ENCODE results near the gene ZBTB47.
A peak's percentile ranks its signal among the peaks of the same experiment; 100 is the strongest.

ZBTB47 gene

DNA sequence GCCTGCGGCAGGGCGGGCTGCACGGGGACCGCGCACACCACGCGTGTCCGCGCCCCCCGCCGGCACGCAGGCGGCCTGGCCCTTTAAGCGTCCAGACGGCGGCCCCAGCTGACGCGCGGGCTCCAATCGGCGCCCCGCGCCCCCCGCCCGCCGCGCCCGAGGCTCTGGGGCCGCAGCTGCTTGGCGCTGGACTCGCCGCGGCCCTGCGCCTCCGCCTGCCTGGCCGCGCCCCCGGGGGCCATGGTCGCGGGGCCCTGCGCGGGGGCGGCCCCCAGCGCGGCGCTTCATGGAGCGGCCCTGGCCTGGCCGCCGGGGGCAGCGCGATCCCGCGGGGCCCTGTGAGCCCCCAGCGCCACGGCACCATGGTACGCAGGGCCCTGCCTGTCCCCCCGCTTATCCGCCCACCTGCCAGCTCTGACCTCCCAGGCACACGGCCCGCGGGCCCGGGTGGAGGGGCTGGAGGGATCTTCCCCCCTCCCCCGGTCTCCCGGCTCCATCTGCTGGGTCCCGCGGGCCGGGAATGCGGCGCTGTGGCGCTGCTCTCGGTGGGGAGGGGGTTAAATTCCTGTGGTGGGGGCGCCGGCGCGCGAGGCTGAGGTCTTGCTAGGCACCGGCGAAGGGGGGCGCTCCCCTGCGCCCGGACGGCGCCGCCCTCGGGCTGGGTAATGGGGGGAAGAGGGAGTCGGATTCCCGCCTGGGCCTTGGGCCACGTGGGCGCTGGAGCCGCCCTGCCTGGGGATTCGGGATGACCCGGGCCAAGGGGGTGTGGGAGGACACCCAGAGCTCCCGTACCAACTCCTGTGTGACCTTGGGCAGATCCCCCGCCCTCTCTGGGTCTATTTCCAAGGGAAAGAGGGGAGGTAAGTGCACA lies 1.1 kb downstream of the ZBTB47 start:
- Histone ChIP-seq H3K27ac (ENCODE audit: low read length) (no peak overlapping the region), H3K27me3 (ENCODE audit: control insufficient read depth, insufficient read depth, low read length) (no peaks in the 10 kb centered on the region), H3K36me3 (ENCODE audit: control insufficient read depth, low read depth, low read length) (no peaks in the 10 kb centered on the region), H3K9ac (ENCODE audit: low read length) (peak overlapping the region; percentile 49), H3K4me3 (ENCODE audit: low read length) (peak overlapping the region; percentile 57), H3K9me3 (ENCODE audit: control insufficient read depth, low read depth, low read length) (no peaks in the 10 kb centered on the region), H3K4me1 (ENCODE audit: control insufficient read depth, low read depth, low read length) (peaks cover 24% of the 10 kb centered on the region)

DNA sequence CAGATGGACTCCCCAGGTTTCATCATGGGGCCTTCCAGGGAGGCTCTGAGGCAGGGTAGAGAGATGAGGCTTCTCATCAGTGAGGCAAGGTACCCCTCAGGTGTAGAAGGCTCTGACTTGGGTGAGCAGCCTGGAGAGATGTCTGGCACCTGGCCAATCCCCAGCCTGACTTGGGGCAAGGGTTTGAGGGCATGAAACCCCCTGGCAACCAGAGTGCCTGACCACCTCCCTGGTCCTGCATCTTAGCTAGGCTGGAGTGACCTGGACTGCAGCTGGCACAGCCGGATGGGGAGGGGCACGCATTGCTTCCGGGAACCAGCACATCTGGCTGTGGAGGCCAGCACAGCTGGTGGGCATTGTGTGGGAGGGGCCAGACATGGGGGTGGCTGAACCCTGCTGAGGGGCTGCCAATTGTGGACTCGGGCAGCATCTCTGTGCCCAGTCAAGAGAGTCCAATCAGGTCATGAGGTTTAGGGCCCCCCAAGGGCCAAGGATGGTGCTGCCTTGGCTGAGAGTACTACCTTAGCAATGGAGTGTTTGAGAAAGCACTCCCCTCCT lies 1.9 kb downstream of the ZBTB47 start:
- Histone ChIP-seq H3K27me3 (ENCODE audit: control insufficient read depth, insufficient read depth, low read length) (no peaks in the 10 kb centered on the region), H3K9me3 (ENCODE audit: control insufficient read depth, low read depth, low read length) (no peaks in the 10 kb centered on the region), H3K4me1 (ENCODE audit: control insufficient read depth, low read depth, low read length) (peaks cover 24% of the 10 kb centered on the region), H3K9ac (ENCODE audit: low read length) (peak overlapping the region; percentile 49), H3K4me3 (ENCODE audit: low read length) (peak overlapping the region; percentile 49), H3K27ac (ENCODE audit: low read length) (no peak overlapping the region), H3K36me3 (ENCODE audit: control insufficient read depth, low read depth, low read length) (no peaks in the 10 kb centered on the region)

DNA sequence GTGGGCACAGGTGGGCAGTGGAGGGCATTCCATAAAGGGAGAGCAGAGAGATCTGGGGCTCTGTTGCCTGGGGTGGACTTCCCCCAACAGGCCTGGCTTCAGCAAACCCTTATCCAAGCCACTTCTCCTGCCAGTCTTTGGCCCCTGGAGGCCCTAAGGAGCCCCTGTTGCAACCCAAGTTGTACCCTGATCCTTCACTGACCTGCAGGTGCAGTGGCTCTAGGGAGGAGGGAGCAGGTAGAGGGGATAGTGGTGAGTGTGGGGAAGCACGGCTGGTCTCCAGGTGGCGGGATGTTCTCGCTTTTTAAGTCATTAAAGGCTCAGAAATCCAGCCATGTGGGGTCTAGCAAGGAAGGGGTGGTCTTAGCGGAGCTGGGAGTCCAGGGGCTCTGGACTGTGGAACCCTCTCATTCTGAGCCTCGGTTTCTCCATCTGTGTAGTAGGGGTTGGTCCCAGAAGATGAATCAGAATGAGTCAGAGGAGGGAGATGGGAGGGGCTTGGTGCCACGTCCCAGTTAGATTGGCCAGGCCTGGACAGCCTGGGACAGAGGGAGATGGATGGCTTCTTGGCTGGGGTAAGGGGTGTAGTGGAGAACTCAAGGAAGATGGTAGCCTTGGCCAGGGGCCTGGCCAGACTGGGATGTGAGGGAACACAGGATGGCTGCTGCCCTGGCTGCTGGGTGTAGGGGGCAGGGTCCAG lies 2.6 kb downstream of the ZBTB47 start:
- no peaks in the 10 kb centered on the region for H3K9me3 ChIP-seq (ENCODE audit: control insufficient read depth, low read depth, low read length)
- no peaks in the 10 kb centered on the region for H3K27me3 ChIP-seq (ENCODE audit: control insufficient read depth, insufficient read depth, low read length)
- H3K9ac ChIP-seq (ENCODE audit: low read length): no peak overlapping the region
- no peaks in the 10 kb centered on the region for H3K36me3 ChIP-seq (ENCODE audit: control insufficient read depth, low read depth, low read length)
- H3K27ac ChIP-seq (ENCODE audit: low read length): no peak overlapping the region
- H3K4me3 ChIP-seq (ENCODE audit: low read length): no peak overlapping the region
- H3K4me1 ChIP-seq (ENCODE audit: control insufficient read depth, low read depth, low read length): peaks cover 21% of the 10 kb centered on the region

DNA sequence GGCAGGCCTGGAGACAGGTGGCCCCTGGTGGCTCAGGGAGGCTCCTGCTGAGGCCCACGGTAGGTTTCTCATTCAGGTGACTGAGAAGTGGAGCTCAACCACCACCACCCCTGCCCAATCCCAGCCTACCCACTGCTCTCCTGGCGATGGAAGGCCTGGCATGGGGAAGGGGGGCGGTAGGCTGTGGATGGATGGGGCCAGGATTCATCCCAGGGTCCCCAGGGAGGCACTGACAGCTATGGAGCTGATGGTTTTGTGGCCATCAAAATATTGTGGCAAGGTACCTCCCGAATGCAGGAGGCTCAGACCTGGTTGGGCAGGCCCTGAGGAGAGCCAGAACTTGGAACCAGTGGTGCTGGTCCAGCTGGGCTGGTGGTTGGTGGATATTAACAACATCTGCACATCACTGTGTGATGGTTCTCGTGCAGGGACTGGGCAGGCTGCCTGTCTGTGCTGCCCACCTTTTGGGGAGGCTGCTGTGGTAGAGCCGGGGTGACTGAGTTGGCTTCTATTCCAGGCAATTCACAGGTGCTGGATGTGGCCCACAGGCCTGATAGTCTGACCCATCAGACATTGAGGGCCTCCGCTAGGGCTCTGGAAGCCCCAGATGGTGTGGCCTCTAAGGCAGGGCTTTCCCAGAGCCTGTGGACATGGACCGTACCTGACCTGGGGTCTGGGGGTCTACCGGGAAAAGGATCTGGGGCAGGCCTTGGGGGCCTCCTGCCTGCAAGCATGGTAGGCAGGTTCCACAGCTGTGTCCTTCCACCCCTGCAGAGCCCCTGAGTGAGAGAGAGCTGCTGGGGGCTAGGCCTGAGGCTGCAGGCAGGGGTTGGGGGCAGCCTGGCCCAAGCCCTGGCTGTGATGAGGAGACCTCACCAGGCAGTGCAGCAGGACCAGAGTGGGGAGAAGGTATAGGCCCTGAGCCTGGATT lies 3.4 kb downstream of the ZBTB47 start:
- Histone ChIP-seq H3K9me3 (ENCODE audit: control insufficient read depth, low read depth, low read length) (no peaks in the 10 kb centered on the region), H3K27me3 (ENCODE audit: control insufficient read depth, insufficient read depth, low read length) (no peaks in the 10 kb centered on the region), H3K27ac (ENCODE audit: low read length) (no peak overlapping the region), H3K4me1 (ENCODE audit: control insufficient read depth, low read depth, low read length) (peaks cover 13% of the 10 kb centered on the region), H3K9ac (ENCODE audit: low read length) (no peak overlapping the region), H3K36me3 (ENCODE audit: control insufficient read depth, low read depth, low read length) (no peaks in the 10 kb centered on the region), H3K4me3 (ENCODE audit: low read length) (no peak overlapping the region)

DNA sequence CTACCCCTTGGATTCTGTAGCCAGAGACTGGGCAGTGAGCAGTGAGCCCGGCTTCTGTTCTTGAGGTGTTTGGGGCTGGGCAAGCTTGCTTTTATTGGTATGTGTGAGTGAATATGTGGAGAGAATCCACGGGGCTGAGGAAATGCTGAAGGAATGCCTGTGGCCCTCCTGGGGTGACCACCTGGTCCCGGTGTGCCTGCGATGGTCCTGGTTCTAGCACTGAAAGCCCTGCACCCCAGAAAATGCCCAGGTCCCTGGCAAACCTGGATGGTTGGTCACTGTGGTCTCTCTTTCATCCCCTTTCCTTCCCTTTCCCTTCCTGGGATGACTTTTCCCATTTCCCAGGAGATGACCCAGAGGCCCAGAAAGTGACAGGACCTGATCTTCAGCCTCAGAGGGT lies 4.2 kb downstream of the ZBTB47 start:
- Histone ChIP-seq H3K4me3 (ENCODE audit: low read length) (no peak overlapping the region), H3K9me3 (ENCODE audit: control insufficient read depth, low read depth, low read length) (no peaks in the 10 kb centered on the region), H3K9ac (ENCODE audit: low read length) (no peak overlapping the region), H3K4me1 (ENCODE audit: control insufficient read depth, low read depth, low read length) (peaks cover 13% of the 10 kb centered on the region), H3K36me3 (ENCODE audit: control insufficient read depth, low read depth, low read length) (no peaks in the 10 kb centered on the region), H3K27me3 (ENCODE audit: control insufficient read depth, insufficient read depth, low read length) (no peaks in the 10 kb centered on the region), H3K27ac (ENCODE audit: low read length) (no peak overlapping the region)

DNA sequence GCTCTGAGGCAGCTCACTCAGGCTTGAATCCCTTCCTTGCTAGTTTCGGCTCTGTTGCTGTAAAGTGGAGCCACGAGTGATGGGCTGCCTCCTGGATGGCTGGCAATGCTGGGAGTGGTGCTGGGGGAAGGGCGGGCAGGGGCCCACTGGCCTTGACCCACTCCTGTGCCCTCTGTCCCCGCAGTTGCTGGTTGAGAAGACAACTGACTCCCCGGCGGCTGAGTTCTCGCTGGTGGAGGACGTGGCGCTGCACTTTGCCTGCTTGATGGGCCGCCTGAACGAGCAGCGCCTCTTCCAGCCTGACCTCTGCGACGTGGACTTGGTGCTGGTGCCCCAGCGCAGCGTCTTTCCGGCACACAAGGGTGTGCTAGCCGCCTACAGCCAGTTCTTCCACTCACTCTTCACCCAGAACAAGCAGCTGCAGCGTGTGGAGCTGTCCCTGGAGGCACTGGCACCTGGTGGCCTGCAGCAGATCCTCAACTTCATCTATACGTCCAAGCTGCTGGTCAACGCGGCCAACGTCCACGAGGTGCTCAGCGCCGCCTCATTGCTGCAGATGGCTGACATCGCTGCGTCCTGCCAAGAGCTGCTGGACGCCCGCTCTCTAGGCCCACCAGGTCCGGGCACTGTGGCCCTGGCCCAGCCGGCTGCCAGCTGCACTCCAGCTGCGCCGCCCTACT lies 4.7 kb downstream of the ZBTB47 start:
- H3K9me3 ChIP-seq (ENCODE audit: control insufficient read depth, low read depth, low read length): no peaks in the 10 kb centered on the region
- peaks cover 9% of the 10 kb centered on the region for H3K4me1 ChIP-seq (ENCODE audit: control insufficient read depth, low read depth, low read length)
- H3K9ac ChIP-seq (ENCODE audit: low read length): no peak overlapping the region
- H3K27me3 ChIP-seq (ENCODE audit: control insufficient read depth, insufficient read depth, low read length): no peaks in the 10 kb centered on the region
- H3K27ac ChIP-seq (ENCODE audit: low read length): no peak overlapping the region
- no peak overlapping the region for H3K4me3 ChIP-seq (ENCODE audit: low read length)
- no peaks in the 10 kb centered on the region for H3K36me3 ChIP-seq (ENCODE audit: control insufficient read depth, low read depth, low read length)

DNA sequence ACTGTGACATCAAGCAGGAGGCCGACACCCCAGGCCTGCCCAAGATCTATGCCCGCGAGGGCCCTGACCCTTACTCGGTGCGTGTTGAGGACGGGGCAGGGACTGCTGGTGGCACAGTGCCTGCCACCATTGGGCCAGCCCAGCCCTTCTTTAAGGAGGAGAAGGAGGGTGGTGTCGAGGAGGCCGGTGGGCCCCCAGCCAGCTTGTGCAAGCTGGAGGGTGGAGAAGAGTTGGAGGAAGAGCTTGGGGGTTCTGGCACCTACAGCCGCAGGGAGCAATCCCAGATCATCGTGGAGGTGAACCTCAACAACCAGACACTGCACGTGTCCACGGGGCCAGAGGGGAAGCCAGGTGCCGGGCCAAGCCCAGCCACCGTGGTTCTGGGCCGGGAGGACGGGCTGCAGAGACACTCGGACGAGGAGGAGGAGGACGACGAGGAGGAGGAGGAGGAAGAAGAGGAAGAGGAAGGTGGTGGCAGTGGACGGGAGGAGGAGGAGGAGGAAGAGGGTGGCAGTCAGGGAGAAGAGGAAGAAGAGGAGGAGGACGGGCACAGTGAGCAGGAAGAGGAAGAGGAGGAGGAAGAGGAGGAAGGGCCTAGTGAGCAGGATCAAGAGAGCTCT lies 5.4 kb downstream of the ZBTB47 start:
- Histone ChIP-seq H3K4me3 (ENCODE audit: low read length) (no peak overlapping the region), H3K36me3 (ENCODE audit: control insufficient read depth, low read depth, low read length) (no peaks in the 10 kb centered on the region), H3K4me1 (ENCODE audit: control insufficient read depth, low read depth, low read length) (peaks cover 4% of the 10 kb centered on the region), H3K27me3 (ENCODE audit: control insufficient read depth, insufficient read depth, low read length) (no peaks in the 10 kb centered on the region), H3K27ac (ENCODE audit: low read length) (no peak overlapping the region), H3K9ac (ENCODE audit: low read length) (no peak overlapping the region), H3K9me3 (ENCODE audit: control insufficient read depth, low read depth, low read length) (no peaks in the 10 kb centered on the region)

DNA sequence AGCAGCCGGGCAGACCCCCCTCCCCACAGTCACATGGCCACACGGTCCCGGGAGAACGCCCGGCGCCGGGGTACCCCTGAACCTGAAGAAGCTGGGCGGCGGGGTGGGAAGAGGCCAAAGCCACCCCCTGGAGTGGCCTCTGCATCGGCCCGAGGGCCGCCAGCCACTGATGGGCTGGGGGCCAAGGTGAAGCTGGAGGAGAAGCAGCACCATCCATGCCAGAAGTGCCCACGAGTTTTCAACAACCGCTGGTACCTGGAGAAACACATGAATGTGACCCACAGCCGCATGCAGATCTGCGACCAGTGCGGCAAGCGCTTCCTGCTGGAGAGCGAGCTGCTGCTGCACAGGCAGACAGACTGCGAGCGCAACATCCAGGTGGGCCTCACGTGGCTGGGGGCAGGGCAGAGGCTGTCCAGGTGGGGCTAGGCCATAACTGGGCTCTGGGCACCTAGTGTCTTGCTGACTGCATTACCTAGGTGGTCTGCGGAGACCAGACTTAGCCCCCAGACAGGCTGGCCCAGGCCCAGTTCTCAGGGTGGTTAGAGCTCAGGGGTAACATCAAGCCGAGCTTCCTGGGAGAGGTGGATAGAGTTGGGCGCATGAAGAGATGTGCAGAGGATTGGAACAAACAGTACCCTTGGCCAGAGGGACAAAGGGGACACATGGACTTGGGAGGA lies 6.1 kb downstream of the ZBTB47 start:
- no peaks in the 10 kb centered on the region for H3K27me3 ChIP-seq (ENCODE audit: control insufficient read depth, insufficient read depth, low read length)
- H3K9me3 ChIP-seq (ENCODE audit: control insufficient read depth, low read depth, low read length): no peaks in the 10 kb centered on the region
- no peak overlapping the region for H3K9ac ChIP-seq (ENCODE audit: low read length)
- H3K27ac ChIP-seq (ENCODE audit: low read length): no peak overlapping the region
- H3K36me3 ChIP-seq (ENCODE audit: control insufficient read depth, low read depth, low read length): no peaks in the 10 kb centered on the region
- H3K4me3 ChIP-seq (ENCODE audit: low read length): no peak overlapping the region
- peaks cover 4% of the 10 kb centered on the region for H3K4me1 ChIP-seq (ENCODE audit: control insufficient read depth, low read depth, low read length)

DNA sequence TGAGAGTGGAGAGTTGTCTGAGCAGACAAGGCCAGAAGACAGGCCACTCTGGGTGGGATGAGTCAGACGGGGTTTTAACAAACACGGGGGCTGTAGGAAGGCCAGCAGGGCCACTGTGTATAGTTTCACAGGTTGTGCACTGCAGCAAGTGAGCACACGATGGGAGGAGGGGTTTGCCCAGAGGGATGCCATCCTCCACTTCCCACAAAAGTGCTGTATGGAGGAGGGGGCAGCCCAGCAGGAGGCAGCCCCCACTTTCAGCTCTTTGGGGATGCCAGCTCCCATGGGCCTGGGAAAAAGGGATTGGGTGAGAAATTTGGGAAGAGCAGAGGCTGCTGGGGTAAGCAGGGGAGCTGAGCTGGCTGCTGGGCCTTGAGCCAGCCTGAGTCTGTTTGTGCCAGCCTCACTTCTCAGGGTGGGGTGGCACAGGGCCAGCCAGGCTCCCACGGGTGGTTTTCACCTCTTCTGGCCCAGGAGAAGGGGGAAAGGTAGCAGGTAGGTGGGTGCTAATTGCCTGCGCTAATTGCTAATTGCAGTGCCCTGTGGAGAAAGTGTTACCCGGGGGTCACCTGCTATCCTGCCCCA lies 6.7 kb downstream of the ZBTB47 start:
- no peak overlapping the region for H3K27ac ChIP-seq (ENCODE audit: low read length)
- no peaks in the 10 kb centered on the region for H3K9me3 ChIP-seq (ENCODE audit: control insufficient read depth, low read depth, low read length)

DNA sequence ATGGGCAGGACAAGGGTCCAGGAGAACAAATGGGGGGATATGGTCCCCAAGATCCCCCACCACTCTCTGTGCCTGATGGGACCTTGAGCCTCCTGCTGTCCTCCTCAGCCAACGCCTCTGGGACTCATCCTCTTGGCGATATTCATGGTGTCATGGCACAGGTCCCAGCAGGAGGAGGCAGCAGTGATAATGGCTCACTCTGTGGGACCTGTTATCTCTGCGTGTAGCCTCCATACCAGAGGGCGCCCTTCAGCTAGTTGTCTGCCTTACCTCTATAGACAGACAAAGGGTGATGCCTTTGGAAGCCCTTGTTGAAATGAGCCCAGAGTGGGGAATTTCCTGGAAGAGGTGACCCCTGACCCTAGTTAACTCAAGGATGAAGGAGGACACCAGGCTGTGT lies 7.4 kb downstream of the ZBTB47 start:
- H3K27ac ChIP-seq (ENCODE audit: low read length): no peak overlapping the region

More for the DNA sequence above, 6.7 kb downstream of the ZBTB47 start:
- H3K36me3 ChIP-seq (ENCODE audit: control insufficient read depth, low read depth, low read length): no peaks in the 10 kb centered on the region
- peaks cover 4% of the 10 kb centered on the region for H3K4me1 ChIP-seq (ENCODE audit: control insufficient read depth, low read depth, low read length)
- no peak overlapping the region for H3K9ac ChIP-seq (ENCODE audit: low read length)
- H3K27me3 ChIP-seq (ENCODE audit: control insufficient read depth, insufficient read depth, low read length): no peaks in the 10 kb centered on the region
- H3K4me3 ChIP-seq (ENCODE audit: low read length): no peak overlapping the region

More for the DNA sequence above, 7.4 kb downstream of the ZBTB47 start:
- H3K4me1 ChIP-seq (ENCODE audit: control insufficient read depth, low read depth, low read length): no peaks in the 10 kb centered on the region
- no peak overlapping the region for H3K9ac ChIP-seq (ENCODE audit: low read length)
- no peak overlapping the region for H3K4me3 ChIP-seq (ENCODE audit: low read length)
- H3K9me3 ChIP-seq (ENCODE audit: control insufficient read depth, low read depth, low read length): no peaks in the 10 kb centered on the region
- no peaks in the 10 kb centered on the region for H3K36me3 ChIP-seq (ENCODE audit: control insufficient read depth, low read depth, low read length)
- H3K27me3 ChIP-seq (ENCODE audit: control insufficient read depth, insufficient read depth, low read length): no peaks in the 10 kb centered on the region
